ENCODE data around the gene NECTIN2. TPM values are rescaled to one million over a fixed set of nuclear protein-coding genes. Genes with fewer than 3 reads are reported as not detected.
"Not testable (repeated sequence)": the region's sequence is repeated elsewhere in the genome, so short reads cannot be mapped to it uniquely, and the experiment has no call there.

The NECTIN2 gene
- total and polyA plus RNA-seq, 7 experiments from 2014 or later, result 0.16 to 9.2 (median 0.80) TPM; not detected in 1

DNA sequence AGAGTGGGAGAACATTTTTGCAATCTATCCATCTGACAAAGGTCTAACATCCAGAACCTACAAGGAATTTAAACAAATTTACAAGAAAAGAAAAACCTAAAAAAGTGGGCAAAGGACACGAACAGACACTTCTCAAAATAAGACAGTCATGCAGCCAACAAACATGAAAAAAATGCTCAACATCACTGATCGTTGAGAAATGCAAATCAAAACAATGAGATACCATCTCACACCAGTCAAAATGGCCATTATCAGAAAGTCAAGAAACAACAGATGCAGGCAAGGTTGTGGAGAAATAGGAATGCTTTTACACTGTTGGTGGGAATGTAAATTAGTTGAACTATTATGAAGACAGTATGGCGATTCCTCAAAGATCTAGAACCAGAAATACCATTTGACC, 15.5 kb downstream of the NECTIN2 start:
- H3K27ac Mint-ChIP-seq; H3K4me1 ChIP-seq (ENCODE audit: control insufficient read depth in 2 of 2, insufficient read depth in 2 of 2, low read length in 2 of 2); intact Hi-C loops (cut with micrococcal nuclease); H3K4me1 Mint-ChIP-seq; H3K9me3 ChIP-seq (ENCODE audit: control insufficient read depth in 2 of 3, low read length in 3 of 3); POLR2A ChIA-PET; H3K4me3 ChIP-seq (ENCODE audit: low read length); H3K27ac ChIP-seq (ENCODE audit: low read depth, low read length); DNase-seq; H3K36me3 ChIP-seq (ENCODE audit: control insufficient read depth in 2 of 3, insufficient read depth in 3 of 3, low read length in 3 of 3); H3K4me3 Mint-ChIP-seq; H3K27me3 ChIP-seq (ENCODE audit: control insufficient read depth in 2 of 2, insufficient read depth in 2 of 2, low read length in 2 of 2); ATAC-seq; H3K9me3 Mint-ChIP-seq; H3K36me3 Mint-ChIP-seq; H3K27me3 Mint-ChIP-seq: not testable (repeated sequence)
- CTCF ChIA-PET, result interaction anchor here (0.6 kb wide), 1 partner anchor 374 kb away, joined by 4 read pairs; no protein-coding TSS in a partner anchor

- ChIA-PET POLR2A (interaction anchor here (0.6 kb wide), 1 partner anchor 124 kb away, joined by 3 read pairs; no protein-coding TSS in a partner anchor), CTCF (interaction anchor here (0.6 kb wide), 1 partner anchor 934 kb away, joined by 4 read pairs; no protein-coding TSS in a partner anchor)
- H3K4me1 Mint-ChIP-seq, result peaks cover 0 to 5% (median 0%) of the 10 kb centered on the region in 7 donors
- no peak overlapping the region for H3K27ac ChIP-seq (ENCODE audit: low read depth, low read length)
- no peak overlapping the region for H3K4me3 ChIP-seq (ENCODE audit: low read length)
- no peaks in the 10 kb centered on the region for H3K27me3 ChIP-seq (ENCODE audit: control insufficient read depth in 2 of 2, insufficient read depth in 2 of 2, low read length in 2 of 2)
- no peak overlapping the region for H3K4me3 Mint-ChIP-seq
- no peaks in the 10 kb centered on the region for H3K4me1 ChIP-seq (ENCODE audit: control insufficient read depth in 2 of 2, insufficient read depth in 2 of 2, low read length in 2 of 2)
- no peaks in the 10 kb centered on the region for H3K27me3 Mint-ChIP-seq
- no peak for DNase-seq
- H3K9me3 Mint-ChIP-seq, result no peaks in the 10 kb centered on the region
- intact Hi-C loops (cut with micrococcal nuclease), result no loop called here
- no peaks in the 10 kb centered on the region for H3K36me3 Mint-ChIP-seq
- H3K36me3 ChIP-seq (ENCODE audit: control insufficient read depth in 2 of 3, insufficient read depth in 3 of 3, low read length in 3 of 3), result no peaks in the 10 kb centered on the region
- no peak overlapping the region for H3K27ac Mint-ChIP-seq
- H3K9me3 ChIP-seq (ENCODE audit: control insufficient read depth in 2 of 3, low read length in 3 of 3), result no peaks in the 10 kb centered on the region
- ATAC-seq, result no peak
Measured at GRCh38 chr19:44863990-44864389, 17.9 kb downstream of the NECTIN2 start.

- no peak overlapping the region for H3K27ac Mint-ChIP-seq
- ChIA-PET CTCF (no interaction called here), POLR2A (no interaction called here)
- H3K36me3 Mint-ChIP-seq, result no peaks in the 10 kb centered on the region
- no peaks in the 10 kb centered on the region for H3K4me1 ChIP-seq (ENCODE audit: control insufficient read depth in 2 of 2, insufficient read depth in 2 of 2, low read length in 2 of 2)
- H3K27ac ChIP-seq (ENCODE audit: low read depth, low read length), result no peak overlapping the region
- DNase-seq, result no peak
- no peak for ATAC-seq
- H3K27me3 Mint-ChIP-seq, result no peaks in the 10 kb centered on the region
- H3K9me3 ChIP-seq (ENCODE audit: control insufficient read depth in 2 of 3, low read length in 3 of 3), result no peaks in the 10 kb centered on the region
- peaks cover 0 to 10% (median 0%) of the 10 kb centered on the region in 7 donors for H3K4me1 Mint-ChIP-seq
- intact Hi-C loops (cut with micrococcal nuclease), result no loop called here
- H3K4me3 ChIP-seq (ENCODE audit: low read length), result no peak overlapping the region
- no peaks in the 10 kb centered on the region for H3K9me3 Mint-ChIP-seq
- H3K4me3 Mint-ChIP-seq, result no peak overlapping the region
- H3K27me3 ChIP-seq (ENCODE audit: control insufficient read depth in 2 of 2, insufficient read depth in 2 of 2, low read length in 2 of 2), result no peaks in the 10 kb centered on the region
- H3K36me3 ChIP-seq (ENCODE audit: control insufficient read depth in 2 of 3, insufficient read depth in 3 of 3, low read length in 3 of 3), result no peaks in the 10 kb centered on the region
Measured at GRCh38 chr19:44865196-44865767, 19.2 kb downstream of the NECTIN2 start.

DNA sequence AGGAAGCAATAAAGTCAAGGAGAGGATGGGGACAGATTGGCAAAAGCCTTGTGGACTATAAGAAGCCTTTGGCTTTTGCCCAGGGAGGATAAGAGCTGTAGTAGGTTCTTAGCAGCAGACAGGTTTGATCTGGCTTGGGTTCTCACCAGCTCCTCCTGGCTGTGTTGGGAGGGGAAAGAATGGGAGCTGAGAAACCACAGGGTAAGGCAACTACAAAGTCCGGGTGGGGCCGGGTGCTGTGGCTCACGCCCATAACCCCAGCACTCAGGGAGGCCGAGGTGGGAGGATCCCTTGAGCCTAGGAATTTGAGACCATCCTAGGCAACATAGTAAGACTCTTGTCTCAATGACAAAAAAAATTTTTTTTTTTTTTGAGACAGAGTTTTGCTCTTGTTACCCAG, 20.6 kb downstream of the NECTIN2 start:
- peaks cover 0 to 10% (median 0%) of the 10 kb centered on the region in 7 donors for H3K4me1 Mint-ChIP-seq
- CTCF ChIA-PET, result no interaction called here
- no peak overlapping the region for H3K4me3 ChIP-seq (ENCODE audit: low read length)
- H3K27ac Mint-ChIP-seq, result peak overlapping the region in 1 of 9 donors; percentile 51
- no peak overlapping the region for H3K27ac ChIP-seq (ENCODE audit: low read depth, low read length)
- ATAC-seq (no peak), DNase-seq (no peak)
- no peaks in the 10 kb centered on the region for H3K9me3 Mint-ChIP-seq
- no peaks in the 10 kb centered on the region for H3K4me1 ChIP-seq (ENCODE audit: control insufficient read depth in 2 of 2, insufficient read depth in 2 of 2, low read length in 2 of 2)
- no peaks in the 10 kb centered on the region for H3K27me3 Mint-ChIP-seq
- no peaks in the 10 kb centered on the region for H3K27me3 ChIP-seq (ENCODE audit: control insufficient read depth in 2 of 2, insufficient read depth in 2 of 2, low read length in 2 of 2)
- intact Hi-C loops (cut with micrococcal nuclease), result no loop called here
- POLR2A ChIA-PET, result interaction anchor here (0.7 kb wide), 1 partner anchor 50 kb away, joined by 3 read pairs; no protein-coding TSS in a partner anchor
- H3K36me3 Mint-ChIP-seq, result no peaks in the 10 kb centered on the region
- H3K4me3 Mint-ChIP-seq, result no peak overlapping the region
- no peaks in the 10 kb centered on the region for H3K9me3 ChIP-seq (ENCODE audit: control insufficient read depth in 2 of 3, low read length in 3 of 3)
- H3K36me3 ChIP-seq (ENCODE audit: control insufficient read depth in 2 of 3, insufficient read depth in 3 of 3, low read length in 3 of 3), result no peaks in the 10 kb centered on the region

GRCh38 chr19:44867578-44867977, 21.5 kb downstream of the NECTIN2 start:
- no peaks in the 10 kb centered on the region for H3K36me3 Mint-ChIP-seq
- CTCF ChIA-PET, result no interaction called here
- H3K36me3 ChIP-seq (ENCODE audit: control insufficient read depth in 2 of 3, insufficient read depth in 3 of 3, low read length in 3 of 3), result no peaks in the 10 kb centered on the region
- no peak overlapping the region for H3K4me3 Mint-ChIP-seq
- no peaks in the 10 kb centered on the region for H3K27me3 ChIP-seq (ENCODE audit: control insufficient read depth in 2 of 2, insufficient read depth in 2 of 2, low read length in 2 of 2)
- POLR2A ChIA-PET, result interaction anchor here (0.7 kb wide), 1 partner anchor 49 kb away, joined by 3 read pairs; no protein-coding TSS in a partner anchor
- ATAC-seq (no peak), DNase-seq (no peak)
- peaks cover 0 to 11% (median 0%) of the 10 kb centered on the region in 7 donors for H3K4me1 Mint-ChIP-seq
- H3K27me3 Mint-ChIP-seq, result no peaks in the 10 kb centered on the region
- H3K27ac Mint-ChIP-seq, result no peak overlapping the region
- no peaks in the 10 kb centered on the region for H3K9me3 ChIP-seq (ENCODE audit: control insufficient read depth in 2 of 3, low read length in 3 of 3)
- no peak overlapping the region for H3K27ac ChIP-seq (ENCODE audit: low read depth, low read length)
- H3K4me3 ChIP-seq (ENCODE audit: low read length), result no peak overlapping the region
- H3K4me1 ChIP-seq (ENCODE audit: control insufficient read depth in 2 of 2, insufficient read depth in 2 of 2, low read length in 2 of 2), result no peaks in the 10 kb centered on the region
- intact Hi-C loops (cut with micrococcal nuclease), result no loop called here
- no peaks in the 10 kb centered on the region for H3K9me3 Mint-ChIP-seq

DNA sequence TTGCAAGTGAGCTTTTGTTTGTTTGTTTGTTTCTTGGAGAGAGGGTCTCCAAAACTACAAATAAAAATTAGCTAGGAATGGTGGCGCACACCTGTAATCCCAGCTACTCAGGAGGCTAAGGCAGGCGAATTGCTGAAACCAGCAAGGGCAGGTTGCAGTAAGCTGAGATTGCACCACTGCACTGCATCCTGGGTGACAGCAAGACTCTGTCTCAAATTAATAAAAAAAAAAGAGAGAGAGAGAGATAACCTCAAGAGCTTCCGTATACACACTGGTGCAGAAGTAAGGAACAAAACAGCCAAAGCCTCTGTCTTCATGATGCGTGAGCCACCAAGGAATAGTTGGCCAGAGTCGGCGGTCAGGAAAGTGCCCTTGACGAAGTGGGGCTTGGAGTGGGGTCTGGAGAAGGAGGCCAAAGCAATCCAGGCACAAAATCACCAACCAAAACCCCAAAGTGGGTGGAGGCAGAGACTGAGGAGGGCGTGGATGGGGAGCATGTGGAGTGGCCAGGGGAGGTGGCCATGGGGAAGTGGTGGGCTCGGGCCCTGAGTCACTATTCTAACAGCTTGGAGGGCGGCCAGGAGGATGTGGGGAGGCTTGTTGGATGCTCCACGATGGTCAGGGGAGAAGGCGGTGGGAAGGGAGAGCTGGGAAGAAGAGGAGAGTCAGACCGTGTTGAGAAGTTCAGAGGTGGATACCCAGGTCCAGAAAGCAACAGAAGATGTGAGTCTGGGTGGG, 23.8 kb downstream of the NECTIN2 start:
- CTCF ChIA-PET, result no interaction called here
- no peaks in the 10 kb centered on the region for H3K27me3 Mint-ChIP-seq

More for the DNA sequence above, 23.8 kb downstream of the NECTIN2 start:
- Histone ChIP-seq H3K27ac (ENCODE audit: low read depth, low read length) (no peak overlapping the region), H3K27me3 (ENCODE audit: control insufficient read depth in 2 of 2, insufficient read depth in 2 of 2, low read length in 2 of 2) (no peaks in the 10 kb centered on the region), H3K9me3 (ENCODE audit: control insufficient read depth in 2 of 3, low read length in 3 of 3) (no peaks in the 10 kb centered on the region), H3K36me3 (ENCODE audit: control insufficient read depth in 2 of 3, insufficient read depth in 3 of 3, low read length in 3 of 3) (no peaks in the 10 kb centered on the region), H3K4me1 (ENCODE audit: control insufficient read depth in 2 of 2, insufficient read depth in 2 of 2, low read length in 2 of 2) (no peaks in the 10 kb centered on the region), H3K4me3 (ENCODE audit: low read length) (no peak overlapping the region)
- intact Hi-C loops (cut with micrococcal nuclease), result no loop called here
- no peaks in the 10 kb centered on the region for H3K36me3 Mint-ChIP-seq
- no peak overlapping the region for H3K27ac Mint-ChIP-seq
- POLR2A ChIA-PET, result no interaction called here
- ATAC-seq (peak; percentile 60), DNase-seq (no peak)
- H3K9me3 Mint-ChIP-seq, result no peaks in the 10 kb centered on the region
- H3K4me1 Mint-ChIP-seq, result peaks cover 0 to 11% (median 0%) of the 10 kb centered on the region in 7 donors
- H3K4me3 Mint-ChIP-seq, result no peak overlapping the region
